ENCODE measurements around the gene NUDT13.

The NUDT13 gene

DNA sequence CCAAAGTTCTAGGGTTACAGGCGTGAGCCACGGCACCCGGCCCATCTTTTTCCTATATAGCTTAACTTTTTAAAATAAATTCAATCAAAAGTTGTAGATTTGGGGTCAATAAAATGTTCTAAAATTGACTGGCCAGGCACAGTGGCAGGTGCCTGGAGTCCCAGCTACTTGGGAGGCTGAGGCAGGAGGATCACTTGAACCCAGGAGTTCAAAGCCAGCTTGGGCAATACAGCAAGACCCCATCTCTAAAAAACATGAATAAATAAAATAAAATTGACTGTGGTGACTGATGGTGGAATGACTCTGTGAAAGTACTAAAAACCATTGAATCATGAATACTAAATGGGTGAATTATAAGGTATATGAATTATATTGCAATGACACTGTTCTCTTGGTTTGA lies 34.4 kb upstream of the NUDT13 start:
- DNase-seq (ENCODE audit: low read depth, low spot score): no peak
- ChIA-PET CTCF (interaction anchor here (0.8 to 1.6 kb wide), 4 partner anchors 8 to 20 kb away, joined by 3 to 6 read pairs (median 4); no protein-coding TSS in a partner anchor), POLR2A (interaction anchor here (2.5 kb wide), 1 partner anchor 20 kb away, joined by 20 read pairs; the partner anchor contains the start of gene P4HA1)
- TF ChIP-seq, protein P1, sequence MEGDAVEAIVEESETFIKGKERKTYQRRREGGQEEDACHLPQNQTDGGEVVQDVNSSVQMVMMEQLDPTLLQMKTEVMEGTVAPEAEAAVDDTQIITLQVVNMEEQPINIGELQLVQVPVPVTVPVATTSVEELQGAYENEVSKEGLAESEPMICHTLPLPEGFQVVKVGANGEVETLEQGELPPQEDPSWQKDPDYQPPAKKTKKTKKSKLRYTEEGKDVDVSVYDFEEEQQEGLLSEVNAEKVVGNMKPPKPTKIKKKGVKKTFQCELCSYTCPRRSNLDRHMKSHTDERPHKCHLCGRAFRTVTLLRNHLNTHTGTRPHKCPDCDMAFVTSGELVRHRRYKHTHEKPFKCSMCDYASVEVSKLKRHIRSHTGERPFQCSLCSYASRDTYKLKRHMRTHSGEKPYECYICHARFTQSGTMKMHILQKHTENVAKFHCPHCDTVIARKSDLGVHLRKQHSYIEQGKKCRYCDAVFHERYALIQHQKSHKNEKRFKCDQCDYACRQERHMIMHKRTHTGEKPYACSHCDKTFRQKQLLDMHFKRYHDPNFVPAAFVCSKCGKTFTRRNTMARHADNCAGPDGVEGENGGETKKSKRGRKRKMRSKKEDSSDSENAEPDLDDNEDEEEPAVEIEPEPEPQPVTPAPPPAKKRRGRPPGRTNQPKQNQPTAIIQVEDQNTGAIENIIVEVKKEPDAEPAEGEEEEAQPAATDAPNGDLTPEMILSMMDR (IDR thresholded peaks at IDR 0.05; ENCODE audit: insufficient read depth, low read length, missing control alignments): no peak
- H3K4me3 ChIP-seq (ENCODE audit: low read depth, low read length): no peak overlapping the region

DNA sequence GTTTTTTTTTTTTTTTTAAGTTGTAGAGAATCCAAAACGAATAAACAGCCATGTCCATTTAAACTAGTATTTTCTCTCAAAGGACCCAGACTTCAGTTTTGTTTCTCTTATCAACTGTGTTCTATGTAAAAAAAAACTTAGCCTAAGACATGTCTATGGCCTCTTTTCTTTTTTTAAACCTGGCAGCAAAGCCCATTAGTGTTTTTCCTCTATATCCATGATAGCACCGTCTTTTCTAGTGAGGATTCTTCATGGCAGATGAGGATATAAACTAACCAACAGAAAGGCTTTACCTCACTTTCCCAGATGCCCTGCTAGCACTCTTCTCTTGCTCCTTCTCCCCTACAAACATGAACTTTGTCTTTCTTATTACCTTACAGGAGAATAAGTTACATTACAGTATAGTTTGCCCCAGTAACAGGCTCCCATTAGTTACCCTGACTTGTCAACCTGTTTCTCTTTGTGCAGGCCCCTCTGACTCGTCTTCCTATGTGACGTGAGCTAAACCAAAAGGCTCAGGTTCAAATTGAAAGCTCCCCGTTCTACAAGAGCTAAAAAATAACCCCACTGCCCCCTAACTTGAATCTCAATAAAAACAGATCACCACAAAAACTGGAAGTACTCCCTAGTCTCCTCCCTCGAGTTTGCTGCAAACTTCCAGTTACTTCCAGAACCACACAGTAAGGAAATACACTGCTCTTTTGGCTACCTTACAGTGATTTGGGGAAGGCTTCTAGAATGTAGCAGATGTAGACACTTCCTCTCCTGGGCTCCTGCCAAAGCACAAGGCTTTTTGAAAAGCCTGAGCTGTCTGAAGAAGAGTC lies 33.7 kb upstream of the NUDT13 start:
- CTCF ChIA-PET: interaction anchor here (0.6 to 1.6 kb wide), 6 partner anchors 15 to 80 kb away, joined by 3 to 5 read pairs (median 4); no protein-coding TSS in a partner anchor
- POLR2A ChIA-PET: interaction anchor here (2.5 kb wide), 1 partner anchor 19 kb away, joined by 20 read pairs; the partner anchor contains the start of gene P4HA1
- no peak overlapping the region for H3K4me3 ChIP-seq (ENCODE audit: low read depth, low read length)
- TF ChIP-seq, protein P1 (IDR thresholded peaks at IDR 0.05; ENCODE audit: insufficient read depth, low read length, missing control alignments): no peak
- DNase-seq (ENCODE audit: low read depth, low spot score): peak; percentile 37

DNA sequence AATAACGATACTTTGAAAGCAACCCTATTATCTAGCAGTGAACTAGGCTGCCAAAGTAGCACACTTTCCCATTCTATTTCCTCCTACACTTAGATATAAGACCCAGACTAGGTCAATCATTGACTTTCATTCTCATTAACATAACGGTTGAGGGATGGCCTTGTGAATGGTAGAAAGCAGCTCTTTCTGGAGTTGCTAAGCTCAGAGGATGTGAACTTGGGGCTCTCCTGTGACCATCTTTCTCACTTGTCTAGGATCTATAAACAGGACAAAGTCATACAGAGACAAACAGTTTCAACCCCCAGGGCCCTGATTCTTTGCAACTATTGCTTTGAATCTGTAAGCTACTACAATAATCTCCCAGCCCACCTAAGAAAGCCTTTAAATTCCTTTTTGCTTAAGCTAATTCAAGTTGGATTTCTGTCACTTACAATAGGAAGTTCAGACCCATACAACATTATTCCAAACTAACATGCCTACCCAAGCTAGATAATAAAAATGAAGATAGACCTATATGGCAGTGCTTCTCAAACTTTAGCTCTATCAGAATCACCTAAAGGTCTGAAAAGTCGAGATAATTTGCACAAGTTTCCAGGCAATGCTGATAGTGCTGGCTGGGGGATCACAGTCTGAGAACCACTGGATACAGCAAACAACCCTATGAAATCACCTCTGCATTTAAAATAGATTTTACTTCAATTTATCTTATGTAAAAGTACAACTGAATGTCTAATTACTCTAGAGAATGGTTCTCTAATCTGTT lies 30.3 kb upstream of the NUDT13 start:
- no peak for DNase-seq (ENCODE audit: low read depth, low spot score)
- POLR2A ChIA-PET: interaction anchor here (1.2 kb wide), 1 partner anchor 17 kb away, joined by 3 read pairs; the partner anchor contains the start of gene P4HA1
- TF ChIP-seq, protein P1 (IDR thresholded peaks at IDR 0.05; ENCODE audit: insufficient read depth, low read length, missing control alignments): no peak
- no peak overlapping the region for H3K4me3 ChIP-seq (ENCODE audit: low read depth, low read length)
- CTCF ChIA-PET: interaction anchor here (0.9 to 1.5 kb wide), 3 partner anchors 16 to 716 kb away, joined by 3 to 4 read pairs (median 3); no protein-coding TSS in a partner anchor

DNA sequence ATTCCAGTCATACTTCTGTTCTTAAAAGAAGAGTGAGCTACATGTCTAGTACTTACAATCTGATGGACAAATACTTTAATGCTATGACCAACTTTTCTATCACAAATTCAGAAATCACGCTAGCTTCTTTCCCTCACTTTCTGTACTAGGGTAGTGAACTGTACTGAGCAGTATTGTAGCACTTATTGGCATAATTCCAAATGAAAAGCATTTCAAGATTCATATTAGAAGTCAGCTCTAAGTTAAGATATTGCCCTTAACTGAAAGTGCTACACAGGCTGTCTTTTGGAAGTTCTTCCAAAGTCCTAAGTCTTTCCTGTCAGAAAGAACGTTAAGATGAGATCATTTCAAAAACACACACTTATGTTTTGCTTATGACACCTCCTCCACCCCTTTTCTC lies 27.0 kb upstream of the NUDT13 start:
- ChIA-PET POLR2A (interaction anchor here (1.0 to 2.4 kb wide), 2 partner anchors 13 to 14 kb away, joined by 5 to 8 read pairs; partner anchors contain the start of gene P4HA1), CTCF (interaction anchor here (0.9 to 2.0 kb wide), 3 partner anchors 9 to 14 kb away, joined by 3 to 6 read pairs (median 4); partner anchors contain the start of gene P4HA1)
- TF ChIP-seq, protein P1 (IDR thresholded peaks at IDR 0.05; ENCODE audit: insufficient read depth, low read length, missing control alignments): no peak
- no peak for DNase-seq (ENCODE audit: low read depth, low spot score)
- H3K4me3 ChIP-seq (ENCODE audit: low read depth, low read length): no peak overlapping the region

DNA sequence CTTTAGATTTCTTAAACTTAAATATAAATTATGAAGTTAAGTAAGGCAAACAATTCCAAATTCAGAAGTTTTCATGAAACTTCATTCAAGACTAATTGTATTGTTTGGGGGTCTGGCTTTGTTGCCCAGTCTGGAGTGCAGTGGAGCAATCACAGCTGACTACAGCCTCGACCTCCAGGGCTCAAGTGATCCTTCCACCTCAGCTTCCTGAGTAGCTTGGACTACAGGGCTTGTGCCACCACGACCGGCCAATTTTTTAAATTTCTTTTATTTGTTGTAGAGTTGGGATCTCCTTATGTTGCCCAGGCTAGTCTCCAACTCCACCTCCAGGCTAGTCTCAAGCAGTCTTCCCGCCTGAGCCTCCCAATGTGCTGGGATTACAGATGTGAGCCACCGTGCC lies 26.0 kb upstream of the NUDT13 start:
- POLR2A ChIA-PET: interaction anchor here (2.4 kb wide), 1 partner anchor 13 kb away, joined by 8 read pairs; the partner anchor contains the start of gene P4HA1
- no peak for DNase-seq (ENCODE audit: low read depth, low spot score)
- CTCF ChIA-PET: interaction anchor here (0.9 to 1.5 kb wide), 3 partner anchors 9 to 13 kb away, joined by 3 to 6 read pairs (median 4); partner anchors contain the start of gene P4HA1
- H3K4me3 ChIP-seq (ENCODE audit: low read depth, low read length): no peak overlapping the region
- TF ChIP-seq, protein P1 (IDR thresholded peaks at IDR 0.05; ENCODE audit: insufficient read depth, low read length, missing control alignments): no peak

Data from AG04449 (cell line).